Neural cell (in vitro differentiated cells): Measurements from ENCODE around the gene NCOA3.

ENCODE experiments used
- EP300 ChIP-seq: fragments of 450-650 bp; conservative IDR thresholded peaks from 2 replicates; pipeline ENCODE4 v1.6.1; 2014; ENCODE audit warnings: antibody characterized with exemption, mild to moderate bottlenecking, moderate library complexity; ENCODE audit not compliant: poor library complexity, severe bottlenecking
- EZH2 ChIP-seq: fragments of 200-600, 300-800 bp; shearing (Covaris generic), sonication (generic); IDR thresholded peaks from 2 replicates; pipeline ENCODE4 v1.6.1; 2014; ENCODE audit warnings: antibody characterized with exemption, low read length, borderline replicate concordance, mild to moderate bottlenecking; ENCODE audit not compliant: insufficient read depth, poor library complexity, severe bottlenecking
- MXI1 ChIP-seq: fragments of 450-650 bp; conservative IDR thresholded peaks from 2 replicates; pipeline ENCODE4 v1.6.1; 2014; ENCODE audit warnings: antibody characterized with exemption, mild to moderate bottlenecking; ENCODE audit not compliant: poor library complexity, severe bottlenecking
- POLR2AphosphoS5 ChIP-seq: IDR thresholded peaks from 2 replicates; pipeline ENCODE4 v1.6.1; 2012
- RAD21 ChIP-seq: fragments of 450-650 bp; conservative IDR thresholded peaks from 2 replicates; pipeline ENCODE4 v1.6.1; 2014; ENCODE audit warnings: antibody characterized with exemption, mild to moderate bottlenecking, moderate library complexity
- TF ChIP-seq, protein P1 (sequence below): fragments of 450-650 bp; IDR thresholded peaks from 2 replicates; pipeline ENCODE4 v1.5.1; 2014; ENCODE audit warnings: antibody characterized with exemption, mild to moderate bottlenecking, moderate library complexity; ENCODE audit not compliant: poor library complexity, severe bottlenecking
- TF ChIP-seq, protein P2 (sequence below): IDR thresholded peaks from 2 replicates; pipeline ENCODE4 v1.6.1; 2012; ENCODE audit warnings: borderline replicate concordance

DNA sequence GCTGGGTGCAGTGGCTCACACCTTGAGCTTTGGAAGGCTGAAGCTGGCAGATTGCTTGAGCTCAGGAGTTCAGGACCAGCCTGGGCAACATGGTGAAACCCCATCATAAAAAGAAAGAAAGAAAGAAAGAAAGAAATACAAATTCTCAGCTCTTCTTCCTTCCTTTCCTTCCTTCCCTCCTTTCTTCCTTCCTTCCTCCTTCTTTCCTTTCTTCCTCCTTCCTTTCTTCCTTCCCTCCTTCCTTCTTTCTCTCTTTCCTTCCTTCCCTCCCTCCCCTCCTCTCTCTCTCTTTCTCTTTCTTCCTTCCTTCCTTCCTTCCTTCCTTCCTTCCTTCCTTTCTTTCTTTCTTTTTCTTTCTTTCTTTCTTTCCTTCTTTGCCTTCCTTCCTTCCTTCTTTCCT lies 21.0 kb upstream of the NCOA3 start:
- TF ChIP-seq, protein P1, sequence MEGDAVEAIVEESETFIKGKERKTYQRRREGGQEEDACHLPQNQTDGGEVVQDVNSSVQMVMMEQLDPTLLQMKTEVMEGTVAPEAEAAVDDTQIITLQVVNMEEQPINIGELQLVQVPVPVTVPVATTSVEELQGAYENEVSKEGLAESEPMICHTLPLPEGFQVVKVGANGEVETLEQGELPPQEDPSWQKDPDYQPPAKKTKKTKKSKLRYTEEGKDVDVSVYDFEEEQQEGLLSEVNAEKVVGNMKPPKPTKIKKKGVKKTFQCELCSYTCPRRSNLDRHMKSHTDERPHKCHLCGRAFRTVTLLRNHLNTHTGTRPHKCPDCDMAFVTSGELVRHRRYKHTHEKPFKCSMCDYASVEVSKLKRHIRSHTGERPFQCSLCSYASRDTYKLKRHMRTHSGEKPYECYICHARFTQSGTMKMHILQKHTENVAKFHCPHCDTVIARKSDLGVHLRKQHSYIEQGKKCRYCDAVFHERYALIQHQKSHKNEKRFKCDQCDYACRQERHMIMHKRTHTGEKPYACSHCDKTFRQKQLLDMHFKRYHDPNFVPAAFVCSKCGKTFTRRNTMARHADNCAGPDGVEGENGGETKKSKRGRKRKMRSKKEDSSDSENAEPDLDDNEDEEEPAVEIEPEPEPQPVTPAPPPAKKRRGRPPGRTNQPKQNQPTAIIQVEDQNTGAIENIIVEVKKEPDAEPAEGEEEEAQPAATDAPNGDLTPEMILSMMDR: no peak
- TF ChIP-seq MXI1 (no peak), POLR2AphosphoS5 (no peak), EP300 (no peak), EZH2 (no peak), RAD21 (no peak)
- TF ChIP-seq, protein P2, sequence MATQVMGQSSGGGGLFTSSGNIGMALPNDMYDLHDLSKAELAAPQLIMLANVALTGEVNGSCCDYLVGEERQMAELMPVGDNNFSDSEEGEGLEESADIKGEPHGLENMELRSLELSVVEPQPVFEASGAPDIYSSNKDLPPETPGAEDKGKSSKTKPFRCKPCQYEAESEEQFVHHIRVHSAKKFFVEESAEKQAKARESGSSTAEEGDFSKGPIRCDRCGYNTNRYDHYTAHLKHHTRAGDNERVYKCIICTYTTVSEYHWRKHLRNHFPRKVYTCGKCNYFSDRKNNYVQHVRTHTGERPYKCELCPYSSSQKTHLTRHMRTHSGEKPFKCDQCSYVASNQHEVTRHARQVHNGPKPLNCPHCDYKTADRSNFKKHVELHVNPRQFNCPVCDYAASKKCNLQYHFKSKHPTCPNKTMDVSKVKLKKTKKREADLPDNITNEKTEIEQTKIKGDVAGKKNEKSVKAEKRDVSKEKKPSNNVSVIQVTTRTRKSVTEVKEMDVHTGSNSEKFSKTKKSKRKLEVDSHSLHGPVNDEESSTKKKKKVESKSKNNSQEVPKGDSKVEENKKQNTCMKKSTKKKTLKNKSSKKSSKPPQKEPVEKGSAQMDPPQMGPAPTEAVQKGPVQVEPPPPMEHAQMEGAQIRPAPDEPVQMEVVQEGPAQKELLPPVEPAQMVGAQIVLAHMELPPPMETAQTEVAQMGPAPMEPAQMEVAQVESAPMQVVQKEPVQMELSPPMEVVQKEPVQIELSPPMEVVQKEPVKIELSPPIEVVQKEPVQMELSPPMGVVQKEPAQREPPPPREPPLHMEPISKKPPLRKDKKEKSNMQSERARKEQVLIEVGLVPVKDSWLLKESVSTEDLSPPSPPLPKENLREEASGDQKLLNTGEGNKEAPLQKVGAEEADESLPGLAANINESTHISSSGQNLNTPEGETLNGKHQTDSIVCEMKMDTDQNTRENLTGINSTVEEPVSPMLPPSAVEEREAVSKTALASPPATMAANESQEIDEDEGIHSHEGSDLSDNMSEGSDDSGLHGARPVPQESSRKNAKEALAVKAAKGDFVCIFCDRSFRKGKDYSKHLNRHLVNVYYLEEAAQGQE: no peak
